Measurements from ENCODE around the gene PIK3AP1.

PIK3AP1 gene

GRCh38 chr10:96697438-96697837, 22.9 kb downstream of the PIK3AP1 start:
- H3K27ac ChIP-seq = no peak overlapping the region
- TF ChIP-seq CTCF (IDR thresholded peaks at IDR 0.05; ENCODE audit: low read depth, low read length) = no peak
- no peak overlapping the region for H3K4me3 ChIP-seq (ENCODE audit: low read depth, low read length)
- no peaks in the 10 kb centered on the region for H3K9me3 ChIP-seq (ENCODE audit: severe bottlenecking)
- H3K27me3 ChIP-seq (ENCODE audit: insufficient read depth, low read depth, severe bottlenecking) = no peaks in the 10 kb centered on the region
- no peak for DNase-seq
- no peaks in the 10 kb centered on the region for H3K36me3 ChIP-seq

- no peaks in the 10 kb centered on the region for H3K36me3 ChIP-seq
- H3K4me3 ChIP-seq (ENCODE audit: low read depth, low read length) = no peak overlapping the region
- DNase-seq = no peak
- no peak for TF ChIP-seq CTCF (IDR thresholded peaks at IDR 0.05; ENCODE audit: low read depth, low read length)
- H3K9me3 ChIP-seq (ENCODE audit: severe bottlenecking) = no peaks in the 10 kb centered on the region
- no peaks in the 10 kb centered on the region for H3K27me3 ChIP-seq (ENCODE audit: insufficient read depth, low read depth, severe bottlenecking)
- no peak overlapping the region for H3K27ac ChIP-seq
Observed at GRCh38 chr10:96696845-96697425, 23.4 kb downstream of the PIK3AP1 start.

GRCh38 chr10:96695975-96696634, 24.2 kb downstream of the PIK3AP1 start:
- TF ChIP-seq CTCF (IDR thresholded peaks at IDR 0.05; ENCODE audit: low read depth, low read length) = no peak
- no peak for DNase-seq
- H3K27ac ChIP-seq = no peak overlapping the region
- no peaks in the 10 kb centered on the region for H3K36me3 ChIP-seq
- no peaks in the 10 kb centered on the region for H3K9me3 ChIP-seq (ENCODE audit: severe bottlenecking)
- H3K4me3 ChIP-seq (ENCODE audit: low read depth, low read length) = no peak overlapping the region
- no peaks in the 10 kb centered on the region for H3K27me3 ChIP-seq (ENCODE audit: insufficient read depth, low read depth, severe bottlenecking)

GRCh38 chr10:96695366-96695765, 24.9 kb downstream of the PIK3AP1 start:
- H3K36me3 ChIP-seq = no peaks in the 10 kb centered on the region
- no peaks in the 10 kb centered on the region for H3K9me3 ChIP-seq (ENCODE audit: severe bottlenecking)
- no peak for DNase-seq
- no peak for TF ChIP-seq CTCF (IDR thresholded peaks at IDR 0.05; ENCODE audit: low read depth, low read length)
- no peaks in the 10 kb centered on the region for H3K27me3 ChIP-seq (ENCODE audit: insufficient read depth, low read depth, severe bottlenecking)
- H3K4me3 ChIP-seq (ENCODE audit: low read depth, low read length) = no peak overlapping the region
- no peak overlapping the region for H3K27ac ChIP-seq

GRCh38 chr10:96693431-96693830, 26.9 kb downstream of the PIK3AP1 start:
- Histone ChIP-seq H3K36me3 (no peaks in the 10 kb centered on the region), H3K27ac (no peak overlapping the region), H3K9me3 (ENCODE audit: severe bottlenecking) (no peaks in the 10 kb centered on the region), H3K4me3 (ENCODE audit: low read depth, low read length) (no peak overlapping the region), H3K27me3 (ENCODE audit: insufficient read depth, low read depth, severe bottlenecking) (no peaks in the 10 kb centered on the region)
- TF ChIP-seq CTCF (IDR thresholded peaks at IDR 0.05; ENCODE audit: low read depth, low read length) = no peak
- DNase-seq = no peak

- no peak overlapping the region for H3K27ac ChIP-seq
- H3K36me3 ChIP-seq = no peaks in the 10 kb centered on the region
- no peak for TF ChIP-seq CTCF (IDR thresholded peaks at IDR 0.05; ENCODE audit: low read depth, low read length)
- no peak overlapping the region for H3K4me3 ChIP-seq (ENCODE audit: low read depth, low read length)
- DNase-seq = no peak
- no peaks in the 10 kb centered on the region for H3K9me3 ChIP-seq (ENCODE audit: severe bottlenecking)
- H3K27me3 ChIP-seq (ENCODE audit: insufficient read depth, low read depth, severe bottlenecking) = no peaks in the 10 kb centered on the region
Observed at GRCh38 chr10:96692427-96692826, 27.9 kb downstream of the PIK3AP1 start.

All from WERI-Rb-1 (cell line).